Neural cell (in vitro differentiated cells): ENCODE data around the gene KEL.

Experiments
- POLR2AphosphoS5 ChIP-seq: IDR thresholded peaks from 2 replicates; pipeline ENCODE4 v1.6.1; 2012
- TF ChIP-seq, protein P1 (sequence below): fragments of 450-650 bp; IDR thresholded peaks from 2 replicates; pipeline ENCODE4 v1.5.1; 2014; ENCODE audit warnings: antibody characterized with exemption, mild to moderate bottlenecking, moderate library complexity; ENCODE audit not compliant: poor library complexity, severe bottlenecking

DNA sequence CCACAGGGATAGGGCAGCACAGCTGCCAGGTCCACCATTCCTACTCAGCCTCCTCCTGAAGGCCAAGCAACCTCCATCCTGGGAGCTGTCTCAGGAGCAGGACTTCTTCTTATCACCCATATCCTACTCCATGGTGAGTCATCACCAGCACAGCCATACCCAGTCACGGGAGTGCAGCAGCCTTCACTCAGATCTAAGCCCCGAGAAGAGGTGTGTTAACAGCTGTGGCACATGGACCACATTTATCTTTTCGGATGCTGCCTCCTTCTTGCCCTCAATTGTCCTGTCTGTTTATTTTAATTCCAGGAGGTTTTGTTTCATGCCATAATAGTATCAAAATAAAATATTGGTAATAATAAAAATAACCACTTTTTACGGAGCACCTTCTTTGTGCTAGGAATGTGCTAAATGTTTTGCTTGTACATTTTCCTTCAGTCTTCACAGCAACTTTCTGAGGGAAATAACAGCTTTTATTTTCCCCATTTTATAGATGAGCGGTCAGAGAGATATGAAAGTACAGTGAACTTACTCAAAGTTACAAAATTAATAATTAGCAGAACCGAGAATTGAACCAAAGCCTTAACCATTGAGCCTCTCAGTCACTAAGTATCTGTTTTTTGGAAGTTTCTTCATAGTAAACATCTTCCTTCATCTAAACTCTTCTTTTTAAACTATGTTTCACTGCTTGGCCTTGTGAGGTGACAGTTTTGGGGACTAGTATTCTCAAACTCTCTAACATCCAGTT lies 2.5 kb upstream of the KEL start:
- TF ChIP-seq, protein P1, sequence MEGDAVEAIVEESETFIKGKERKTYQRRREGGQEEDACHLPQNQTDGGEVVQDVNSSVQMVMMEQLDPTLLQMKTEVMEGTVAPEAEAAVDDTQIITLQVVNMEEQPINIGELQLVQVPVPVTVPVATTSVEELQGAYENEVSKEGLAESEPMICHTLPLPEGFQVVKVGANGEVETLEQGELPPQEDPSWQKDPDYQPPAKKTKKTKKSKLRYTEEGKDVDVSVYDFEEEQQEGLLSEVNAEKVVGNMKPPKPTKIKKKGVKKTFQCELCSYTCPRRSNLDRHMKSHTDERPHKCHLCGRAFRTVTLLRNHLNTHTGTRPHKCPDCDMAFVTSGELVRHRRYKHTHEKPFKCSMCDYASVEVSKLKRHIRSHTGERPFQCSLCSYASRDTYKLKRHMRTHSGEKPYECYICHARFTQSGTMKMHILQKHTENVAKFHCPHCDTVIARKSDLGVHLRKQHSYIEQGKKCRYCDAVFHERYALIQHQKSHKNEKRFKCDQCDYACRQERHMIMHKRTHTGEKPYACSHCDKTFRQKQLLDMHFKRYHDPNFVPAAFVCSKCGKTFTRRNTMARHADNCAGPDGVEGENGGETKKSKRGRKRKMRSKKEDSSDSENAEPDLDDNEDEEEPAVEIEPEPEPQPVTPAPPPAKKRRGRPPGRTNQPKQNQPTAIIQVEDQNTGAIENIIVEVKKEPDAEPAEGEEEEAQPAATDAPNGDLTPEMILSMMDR, result no peak
- no peak for TF ChIP-seq POLR2AphosphoS5
